NCI-H69 (cell line): ENCODE results near the gene IMMP2L.

Experiments
- DNase-seq: peaks from one replicate; lab custom pipeline; 2025; lab: John Stamatoyannopoulos, UW

IMMP2L gene

DNA sequence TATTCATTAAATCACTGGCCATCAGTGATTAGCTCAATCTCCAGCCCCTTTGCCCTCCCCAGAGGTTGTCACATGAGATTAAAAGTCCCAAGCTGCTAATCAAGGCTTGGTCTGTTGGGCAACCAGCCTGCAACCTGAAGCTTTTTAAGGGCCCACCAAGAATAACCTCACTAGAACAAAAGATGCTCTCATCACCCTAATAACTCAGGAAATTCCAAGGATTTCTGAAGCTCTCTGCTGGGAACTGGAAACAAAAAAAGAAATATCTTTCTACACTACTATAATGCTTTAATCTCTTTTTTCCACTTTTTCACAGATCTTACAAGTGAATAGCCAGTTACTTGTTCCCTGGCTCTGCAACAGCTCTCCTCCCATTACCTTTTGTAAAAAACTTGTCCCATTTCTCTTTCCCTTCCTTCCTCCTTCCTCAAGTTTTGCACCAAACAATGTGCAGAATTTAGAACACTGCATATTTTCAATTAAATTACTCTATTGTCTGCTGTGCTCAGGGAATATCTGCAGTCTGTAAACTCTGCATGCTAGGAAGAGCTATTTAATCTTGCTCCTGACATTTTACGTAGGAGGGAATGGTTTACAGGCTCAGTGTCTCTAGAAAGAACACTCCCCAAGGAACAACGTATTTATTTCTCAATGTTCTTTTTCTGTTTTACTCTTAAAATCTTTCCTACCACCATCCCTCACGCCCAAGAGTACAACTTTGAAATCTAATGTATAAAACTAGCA, 169.1 kb downstream of the IMMP2L start:
- peak; percentile 18 for DNase-seq

DNA sequence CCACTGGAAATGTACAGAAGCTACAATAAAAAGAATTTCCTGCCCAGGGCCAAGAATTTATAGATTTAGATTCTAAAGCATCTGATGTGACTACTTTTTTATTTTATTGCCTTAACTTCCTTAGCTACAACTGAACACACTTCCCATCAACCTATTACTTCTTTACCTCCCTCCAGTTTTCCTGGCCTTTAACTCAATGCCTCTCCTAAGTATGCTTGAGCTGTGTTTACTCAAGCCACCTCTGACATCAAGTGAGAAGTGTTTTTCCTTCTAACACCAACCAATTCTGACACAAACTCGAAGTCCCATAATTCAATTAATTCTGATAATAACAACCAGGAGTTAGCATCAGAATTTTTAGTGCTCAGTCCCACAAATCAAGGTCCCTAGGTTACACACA, 170.0 kb downstream of the IMMP2L start:
- DNase-seq = no peak

DNA sequence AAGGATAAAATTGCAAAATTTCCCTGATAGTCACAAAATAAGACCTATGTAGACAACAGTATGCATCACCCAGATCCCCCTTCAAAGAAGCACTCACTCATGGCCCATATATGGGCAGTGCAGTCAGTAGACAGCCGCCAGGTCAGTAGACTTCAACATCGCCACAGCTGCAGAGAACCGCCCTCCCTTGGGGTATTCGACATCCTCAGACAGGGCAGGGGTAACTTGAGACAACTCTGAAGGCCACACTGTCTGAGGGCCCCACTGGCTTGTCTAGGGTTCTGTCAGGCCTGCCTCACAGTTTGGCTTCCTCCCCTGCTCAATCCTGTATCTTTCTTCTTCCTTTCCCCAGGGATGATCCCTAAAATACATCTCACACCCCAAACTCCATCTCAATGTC, 172.3 kb downstream of the IMMP2L start:
- peak; percentile 10 for DNase-seq

DNA sequence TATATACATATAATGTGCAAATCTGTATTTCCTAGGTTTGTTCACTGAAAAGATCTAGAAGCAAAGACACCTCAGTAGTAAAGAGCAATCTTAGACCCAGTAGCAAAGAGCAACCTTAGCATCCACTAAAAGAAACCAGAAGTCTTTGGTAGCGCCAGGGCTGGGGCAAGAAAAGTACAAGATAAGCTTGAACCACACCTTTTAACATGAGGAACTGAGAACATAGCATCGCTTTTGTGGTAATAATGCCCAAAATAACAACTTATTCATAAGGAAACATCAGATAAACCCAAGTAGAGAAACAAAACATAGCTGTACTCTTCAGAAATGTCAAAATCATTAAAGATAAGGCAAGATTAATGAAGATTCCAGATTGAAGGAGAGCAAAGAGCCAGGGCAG, 173.4 kb downstream of the IMMP2L start:
- DNase-seq = no peak

DNA sequence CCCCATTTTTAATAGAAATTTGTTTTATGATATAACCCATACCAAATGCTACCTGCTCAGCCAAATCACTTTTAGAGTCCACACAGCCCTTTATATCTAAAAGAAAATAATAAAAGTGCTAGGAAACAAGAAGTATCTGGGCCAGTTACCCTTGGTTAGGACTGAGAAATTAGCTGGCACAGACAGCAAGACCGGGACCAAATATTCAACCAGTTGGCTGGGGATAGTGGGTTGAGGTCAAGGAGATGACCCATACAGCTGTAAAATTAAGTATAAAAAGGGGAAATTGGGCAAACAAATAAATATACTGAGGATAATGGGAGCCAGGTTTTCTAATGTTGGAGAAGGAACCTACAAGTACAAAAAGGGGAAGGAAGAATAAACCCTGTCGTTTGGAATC, 174.3 kb downstream of the IMMP2L start:
- no peak for DNase-seq

DNA sequence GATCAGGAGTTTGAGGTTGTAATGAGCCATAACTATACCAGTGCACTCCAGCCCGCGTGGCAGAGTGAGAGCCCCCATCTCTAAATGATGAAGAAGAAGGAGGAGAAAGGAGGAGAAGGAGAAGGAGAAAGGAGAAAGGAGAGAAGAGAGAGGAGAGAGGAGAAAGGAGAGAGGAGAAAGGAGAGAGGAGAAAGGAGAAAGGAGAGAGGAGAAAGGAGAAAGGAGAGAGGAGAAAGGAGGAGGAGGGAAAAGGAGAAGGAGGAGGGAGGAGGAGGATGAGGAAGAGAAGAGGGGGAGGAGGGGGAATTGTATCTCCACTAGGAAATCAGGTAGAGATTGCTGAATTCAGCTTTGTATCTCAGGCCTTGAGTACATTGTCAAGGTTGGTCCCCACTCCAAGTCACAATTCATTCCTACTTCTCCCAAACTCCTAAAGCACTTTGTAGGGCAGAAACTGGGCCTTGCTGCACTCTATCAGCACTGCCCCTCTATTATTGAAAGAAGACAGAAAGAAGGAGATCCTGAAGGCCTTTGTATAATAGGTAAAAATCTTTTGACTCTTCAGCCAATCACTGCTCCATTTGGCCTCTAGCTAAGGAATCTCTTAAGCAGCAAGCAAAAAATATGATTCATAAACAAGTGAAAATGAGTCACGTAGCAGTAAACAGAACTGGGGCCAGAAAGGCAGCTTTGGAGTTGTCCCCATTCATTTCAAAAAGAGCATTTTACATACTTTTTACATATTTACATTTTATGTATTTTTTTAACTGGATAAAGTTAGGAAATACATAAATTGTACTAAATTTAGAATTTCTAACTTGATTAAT, 178.0 kb downstream of the IMMP2L start:
- DNase-seq = no peak

DNA sequence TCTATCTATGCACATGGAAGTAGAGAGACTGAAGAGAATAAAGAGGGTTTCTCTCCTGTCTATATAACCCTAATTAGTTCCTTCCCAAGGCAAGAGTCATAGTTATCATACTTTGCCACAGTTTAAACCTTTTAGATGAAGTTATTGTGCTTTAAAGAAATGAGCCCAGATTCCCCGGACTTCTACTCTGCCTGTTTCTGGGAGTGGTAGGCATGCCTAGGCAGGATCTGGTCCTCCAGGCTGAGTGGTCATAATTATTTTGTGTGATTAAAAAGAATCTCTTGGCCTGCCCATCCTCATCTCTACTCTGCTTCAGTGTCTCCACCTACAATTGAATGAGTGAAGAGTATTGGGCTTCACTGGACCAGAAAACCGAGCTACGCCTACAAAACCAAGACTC, 179.2 kb downstream of the IMMP2L start:
- DNase-seq = no peak

DNA sequence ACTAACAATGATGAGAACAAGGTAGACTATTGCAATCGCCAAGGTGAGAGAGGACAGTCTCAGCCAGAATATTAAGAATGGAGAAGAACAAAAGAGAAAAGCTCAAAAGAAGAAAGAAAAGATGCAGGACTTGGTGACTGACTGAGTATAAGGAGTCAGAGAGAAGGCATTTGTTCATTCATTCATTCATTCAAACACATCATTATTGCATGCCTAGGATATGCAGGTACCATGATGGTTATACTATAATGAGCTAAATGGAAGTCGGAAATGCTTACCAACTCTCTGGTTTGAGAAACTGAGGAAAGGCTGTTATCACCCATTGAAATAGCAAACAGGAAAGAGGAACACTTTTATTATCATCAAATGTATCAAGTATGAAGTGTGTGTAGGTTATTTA, 180.7 kb downstream of the IMMP2L start:
- no peak for DNase-seq

DNA sequence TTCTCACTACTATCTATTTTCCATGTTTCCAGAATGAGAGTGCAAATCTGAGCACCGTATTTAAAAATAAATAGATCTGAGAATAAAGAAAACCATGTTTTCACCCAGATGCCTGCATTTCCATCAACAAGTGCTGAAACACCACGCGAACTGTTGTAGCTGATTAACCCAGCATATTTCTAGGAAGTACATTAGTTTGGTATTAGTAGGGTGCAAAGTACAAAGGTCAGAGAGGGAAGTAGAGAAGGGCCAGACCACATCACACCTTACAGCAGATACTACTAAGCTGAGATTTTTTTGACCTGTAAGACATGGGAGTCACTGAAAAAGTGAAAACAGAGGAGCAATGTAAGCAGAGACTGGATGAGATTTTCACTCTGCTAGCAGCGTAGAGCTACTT, 181.3 kb downstream of the IMMP2L start:
- no peak for DNase-seq

DNA sequence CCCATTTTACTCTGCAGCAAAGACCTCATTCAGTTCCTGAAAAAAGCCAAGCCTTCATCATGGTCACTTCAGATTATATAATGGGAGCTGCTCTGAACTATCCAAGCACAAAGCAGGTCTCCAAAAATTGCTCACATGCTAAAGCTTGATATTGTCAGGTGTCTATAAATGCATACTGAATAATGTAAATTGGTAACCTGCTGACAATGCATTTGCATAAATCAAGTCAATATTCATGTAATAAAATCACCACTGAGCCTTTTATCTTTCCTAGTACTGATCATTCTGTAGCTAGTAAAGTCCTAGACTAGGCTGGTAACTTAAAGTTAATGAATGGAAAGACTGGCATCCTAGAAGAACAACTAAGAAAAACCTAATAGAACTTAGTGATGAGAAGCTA, 188.3 kb downstream of the IMMP2L start:
- DNase-seq = no peak

DNA sequence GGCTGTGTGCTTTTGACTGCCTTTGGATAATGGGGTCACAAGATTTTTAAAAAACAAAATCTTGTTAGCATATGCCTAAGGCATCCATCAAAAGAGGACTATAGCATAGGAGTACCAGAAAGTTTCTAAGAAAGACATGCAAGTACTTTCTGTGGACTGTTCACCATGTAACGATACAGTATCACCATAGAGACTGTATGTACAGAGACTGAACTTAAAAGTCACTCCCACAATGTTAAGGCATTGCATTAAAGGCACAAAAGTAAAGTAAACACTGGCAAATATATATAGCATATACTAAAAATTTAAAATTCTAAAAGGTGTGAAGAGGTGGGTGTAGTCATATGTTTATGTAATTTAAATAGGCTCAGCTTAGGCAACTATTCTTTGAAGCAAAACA, 190.9 kb downstream of the IMMP2L start:
- no peak for DNase-seq

DNA sequence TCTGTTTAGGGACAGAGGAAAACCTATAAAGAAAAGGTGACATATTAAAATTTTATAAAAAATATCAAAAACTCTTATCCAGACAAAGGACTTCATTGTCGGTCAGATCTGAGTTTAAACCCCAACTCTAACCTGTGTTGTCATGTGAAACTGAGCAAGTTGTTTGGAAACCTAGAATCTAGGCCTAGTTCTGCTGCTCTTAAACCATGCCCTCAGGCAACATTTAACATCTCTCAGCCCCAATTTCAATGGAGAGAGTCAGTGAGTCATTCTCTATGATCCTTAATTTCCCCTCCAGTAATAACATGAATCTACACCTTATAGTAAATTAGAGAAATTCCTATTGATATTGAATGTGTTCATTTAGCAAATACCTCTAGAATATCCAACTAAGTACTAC, 192.3 kb downstream of the IMMP2L start:
- peak; percentile 74 for DNase-seq

DNA sequence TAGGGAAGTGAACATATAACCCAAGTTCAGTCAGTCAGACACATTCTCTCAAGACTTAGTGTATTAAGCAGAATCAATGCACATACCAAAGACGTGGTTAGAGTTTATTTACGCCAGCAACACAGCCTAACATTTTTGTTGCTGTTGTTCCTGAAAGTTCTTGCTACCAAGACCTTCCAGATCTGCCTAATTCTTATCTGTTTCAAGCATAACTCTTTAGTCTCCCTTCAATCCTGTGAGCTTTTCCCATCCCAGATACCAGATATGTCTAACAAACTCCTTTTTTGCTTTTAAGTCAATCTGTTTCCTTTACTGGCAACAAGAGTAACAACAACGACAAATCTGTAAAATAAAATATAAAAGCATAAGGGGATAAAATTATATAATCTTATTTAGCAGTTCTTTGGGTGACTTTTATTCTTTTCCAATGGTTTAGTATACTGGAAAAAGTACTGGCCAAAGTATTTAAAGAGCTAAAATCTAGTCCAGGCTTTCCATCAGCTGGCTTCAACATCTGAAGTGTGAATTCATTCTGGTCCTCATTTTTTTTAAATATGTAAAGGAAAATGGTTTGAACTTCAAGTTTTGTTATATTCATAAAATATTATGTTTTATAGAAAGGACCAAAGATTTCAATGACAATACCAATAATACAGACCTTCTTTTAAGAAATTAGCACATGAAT, 193.8 kb downstream of the IMMP2L start:
- DNase-seq = no peak

DNA sequence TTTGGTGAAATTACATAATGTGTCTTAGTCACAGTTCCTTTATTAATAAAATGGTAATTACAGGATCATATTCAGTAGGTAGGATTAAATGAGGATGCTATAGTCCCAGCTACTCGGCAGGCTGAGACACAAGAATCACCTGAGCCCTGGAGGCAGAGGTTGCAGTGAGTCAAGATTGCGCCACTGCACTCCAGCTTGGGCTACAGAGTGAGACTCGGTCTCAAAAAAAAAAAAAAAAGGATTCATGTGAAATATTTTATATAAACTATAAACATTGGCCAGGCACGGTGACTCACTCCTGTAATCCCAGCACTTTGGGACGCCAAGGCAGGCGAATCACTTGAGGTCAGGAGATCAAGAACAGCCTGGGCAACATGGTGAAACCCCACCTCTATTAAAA, 197.9 kb downstream of the IMMP2L start:
- peak; percentile 58 for DNase-seq

DNA sequence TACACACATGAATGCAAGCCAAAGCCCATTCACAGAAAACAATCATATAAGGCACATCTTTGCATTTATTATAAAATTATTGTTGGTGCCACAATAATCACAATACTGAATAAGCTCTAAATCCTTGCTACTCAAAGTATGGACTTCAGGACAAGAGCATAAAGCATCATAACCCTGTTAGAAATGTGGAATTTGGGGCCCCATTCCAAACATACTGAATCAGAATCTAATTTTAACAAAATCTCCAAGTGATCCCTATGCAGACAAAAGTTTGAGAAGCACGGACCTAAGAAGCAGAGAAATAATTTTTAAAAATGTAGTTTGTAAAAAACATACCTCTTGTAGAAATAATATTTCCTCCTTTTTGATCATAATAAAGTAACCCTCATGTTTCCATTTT, 199.2 kb downstream of the IMMP2L start:
- no peak for DNase-seq

DNA sequence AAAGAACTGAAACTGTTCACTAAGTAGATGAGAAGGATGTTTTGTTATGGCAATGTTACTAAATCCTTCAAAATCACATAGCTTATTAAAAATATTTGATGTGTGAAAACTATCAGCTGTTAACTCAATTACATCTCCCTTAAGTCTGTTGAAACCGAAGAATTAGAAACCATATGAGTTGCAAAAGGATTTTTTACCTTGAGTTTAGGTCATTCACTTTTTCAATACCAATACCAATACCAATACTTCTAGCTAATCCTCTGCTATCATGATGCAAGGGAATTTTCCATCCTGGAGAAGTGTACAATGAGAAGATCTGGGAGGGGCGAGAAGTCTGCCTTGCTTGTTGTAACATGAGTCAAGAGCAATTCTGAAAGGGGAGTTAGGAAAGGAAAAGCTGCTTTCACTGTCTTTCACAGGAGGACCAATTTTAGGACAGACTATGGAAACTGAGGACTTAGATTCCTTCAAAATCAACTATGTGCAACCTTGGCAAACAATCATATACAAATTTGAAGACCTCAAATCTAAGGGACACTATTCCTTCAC, 199.7 kb downstream of the IMMP2L start:
- peak; percentile 42 for DNase-seq

DNA sequence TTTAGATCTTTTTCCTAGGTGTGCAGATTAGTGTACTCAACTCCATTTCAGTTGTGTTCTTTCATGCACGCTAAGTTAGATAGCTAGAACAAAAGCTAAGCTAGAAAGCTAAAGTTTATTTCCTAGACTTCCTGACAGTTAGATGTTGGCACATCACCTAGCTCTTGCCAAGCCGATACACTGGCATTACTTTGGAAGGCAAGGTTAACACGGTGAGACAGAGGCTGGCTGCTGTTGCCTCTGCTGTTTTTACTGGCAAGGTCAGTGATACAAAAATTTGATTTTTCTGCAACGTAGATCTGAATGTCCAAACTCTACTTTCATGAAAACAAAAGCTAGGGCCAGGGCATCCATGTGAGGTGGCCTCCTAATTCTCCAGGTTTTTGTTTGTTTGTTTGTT, 203.4 kb downstream of the IMMP2L start:
- DNase-seq = no peak

DNA sequence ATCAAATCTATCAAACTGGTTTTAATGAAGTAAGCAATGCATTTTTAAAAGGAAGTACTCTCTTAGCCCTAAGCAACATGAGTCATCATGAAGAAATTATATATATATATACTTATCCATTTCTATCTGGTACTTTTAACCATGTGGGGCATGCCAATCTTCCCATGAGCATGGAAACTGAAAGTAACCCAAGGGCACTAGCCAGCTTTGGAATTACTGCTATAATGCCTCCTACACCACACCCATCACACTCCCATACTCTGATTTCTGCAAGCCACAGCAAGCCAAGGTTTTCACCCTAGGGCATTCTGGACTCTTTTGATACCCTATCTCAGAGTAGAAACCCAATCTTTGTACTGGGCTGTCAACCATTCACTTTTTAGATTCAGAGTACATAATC, 204.6 kb downstream of the IMMP2L start:
- peak; percentile 96 for DNase-seq

DNA sequence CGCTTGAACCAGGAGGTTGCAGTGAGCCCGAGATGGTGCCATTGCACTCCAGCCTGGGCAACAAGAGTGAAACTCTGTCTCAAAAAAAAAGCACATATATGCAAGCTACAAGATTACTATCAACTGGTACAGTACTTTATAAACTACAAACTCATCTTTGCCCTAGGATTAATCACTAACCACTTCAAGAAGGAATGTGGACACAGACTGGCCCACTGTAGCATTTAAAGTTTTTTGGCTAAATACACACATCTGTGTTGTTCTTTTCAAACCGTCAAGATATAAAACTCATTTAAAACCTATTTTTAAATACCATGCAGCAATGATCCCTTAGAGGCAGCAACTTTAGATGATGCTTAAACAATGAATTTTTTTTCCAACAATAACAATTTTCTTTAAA, 205.4 kb downstream of the IMMP2L start:
- no peak for DNase-seq

DNA sequence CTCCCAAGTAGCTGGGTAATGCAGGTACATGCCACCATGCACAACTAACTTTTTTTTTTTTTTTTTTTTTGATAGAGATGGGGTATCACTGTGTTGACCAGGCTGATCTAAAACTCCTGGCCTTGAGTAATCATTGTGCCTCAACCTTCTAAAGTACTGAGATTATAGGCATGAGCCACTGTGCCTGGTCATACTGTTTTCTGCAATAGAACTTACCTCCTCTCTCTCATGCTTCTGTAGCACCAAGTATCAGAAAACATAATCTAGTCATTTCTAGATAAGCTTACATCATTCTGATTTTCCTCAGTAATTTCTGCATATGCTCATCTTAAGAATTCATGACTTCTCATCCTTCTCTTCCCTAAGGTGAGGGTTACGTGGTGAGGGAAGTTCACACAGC, 210.0 kb downstream of the IMMP2L start:
- no peak for DNase-seq

DNA sequence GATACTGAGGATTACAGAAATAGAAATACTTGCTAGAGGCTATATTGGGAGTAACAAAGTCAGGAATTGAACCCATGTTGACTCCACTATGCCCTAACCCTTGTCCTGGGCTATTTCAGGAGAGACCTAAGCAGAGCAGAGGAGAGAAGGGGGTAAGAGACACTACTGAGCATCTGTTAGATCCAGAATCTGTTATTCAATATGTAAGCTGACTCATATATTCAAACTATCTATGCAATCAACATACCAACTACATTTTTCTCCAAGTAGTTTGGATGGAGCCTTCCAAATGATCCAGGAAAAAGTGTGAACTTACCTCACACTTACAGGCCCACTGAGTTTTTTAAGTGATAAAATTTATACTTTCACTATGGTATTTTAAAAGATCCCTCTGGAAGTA, 216.1 kb downstream of the IMMP2L start:
- no peak for DNase-seq

DNA sequence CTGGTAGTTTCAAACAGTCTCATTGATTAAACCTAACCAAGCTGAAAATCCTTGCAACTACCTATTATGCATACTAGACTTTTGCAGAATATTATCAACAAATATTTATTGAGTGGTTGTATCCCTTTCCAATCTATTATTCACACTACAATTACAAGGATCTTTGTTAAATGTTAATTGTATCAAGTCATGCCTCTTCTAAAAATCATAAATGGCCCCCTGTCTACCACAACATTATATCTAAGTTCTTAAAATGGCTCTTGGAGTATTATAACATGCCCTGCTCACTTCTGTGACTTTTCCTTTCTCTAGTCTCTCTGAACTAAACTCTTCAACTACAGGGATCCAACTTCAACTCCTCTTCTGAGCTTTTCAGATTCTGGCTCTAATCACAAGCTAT, 219.3 kb downstream of the IMMP2L start:
- DNase-seq = no peak

DNA sequence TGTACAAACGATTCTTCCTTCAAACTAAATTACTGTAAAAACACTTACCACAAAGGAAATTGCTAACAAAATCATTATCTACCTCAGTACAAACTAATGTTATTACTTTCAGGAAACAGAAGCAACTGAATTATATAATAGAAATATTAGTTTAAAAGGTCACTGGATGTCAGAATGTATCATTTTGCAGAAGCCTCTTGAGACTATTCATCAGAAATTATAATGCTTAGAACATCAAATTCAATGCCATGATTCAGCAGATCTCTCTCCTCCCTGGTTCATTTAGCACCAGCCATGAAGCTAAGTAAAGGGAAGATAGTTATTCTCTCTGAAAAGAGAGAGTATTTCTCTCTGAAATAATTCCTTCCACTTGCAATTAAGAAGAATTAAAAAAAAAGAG, 223.3 kb downstream of the IMMP2L start:
- DNase-seq = no peak
